ENCODE data around the gene FAM187B.
"Not testable (repeated sequence)": the region's sequence is repeated elsewhere in the genome, so short reads cannot be mapped to it uniquely, and the experiment has no call there.

Gene FAM187B

DNA sequence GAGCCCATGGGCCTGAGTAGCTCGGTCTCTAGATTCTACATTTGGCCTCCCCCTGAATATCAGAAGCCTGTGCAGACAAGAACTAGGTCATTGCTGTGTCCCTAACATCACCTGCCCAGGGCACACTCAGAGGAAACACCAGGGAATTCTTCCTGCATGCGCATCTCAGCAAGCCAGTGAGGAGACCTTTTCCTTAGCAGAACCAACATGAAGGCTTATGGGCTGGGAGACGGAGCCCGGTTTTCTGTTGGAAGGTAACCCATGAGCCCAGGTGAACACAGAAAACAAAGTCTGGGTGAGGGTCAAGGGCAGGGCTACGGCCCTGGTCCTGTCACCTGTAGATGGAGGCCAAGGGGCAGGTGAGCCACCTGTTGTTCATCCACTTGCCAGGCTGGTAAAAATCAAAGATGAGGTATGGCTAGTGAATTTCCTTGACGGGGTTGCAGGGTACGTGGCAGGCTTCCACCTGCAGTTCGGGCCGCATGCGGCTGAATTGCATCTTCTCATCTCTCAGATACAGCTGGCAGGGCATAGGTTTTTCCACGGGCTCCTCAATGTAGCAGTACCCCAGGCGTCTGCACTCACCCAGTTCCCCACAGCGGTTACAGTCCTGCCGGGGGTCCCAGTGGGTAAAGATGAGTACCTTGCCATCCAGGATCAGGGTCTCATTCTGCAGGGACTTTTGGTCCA, 3.6 kb upstream of the FAM187B start:
- no peaks in the 10 kb centered on the region for H3K36me3 ChIP-seq (ENCODE audit: control insufficient read depth in 1 of 2, insufficient read depth in 2 of 2, low read length in 2 of 2)
- no peak overlapping the region for H3K9ac ChIP-seq (ENCODE audit: low read depth in 1 of 2, low read length in 2 of 2)

DNA sequence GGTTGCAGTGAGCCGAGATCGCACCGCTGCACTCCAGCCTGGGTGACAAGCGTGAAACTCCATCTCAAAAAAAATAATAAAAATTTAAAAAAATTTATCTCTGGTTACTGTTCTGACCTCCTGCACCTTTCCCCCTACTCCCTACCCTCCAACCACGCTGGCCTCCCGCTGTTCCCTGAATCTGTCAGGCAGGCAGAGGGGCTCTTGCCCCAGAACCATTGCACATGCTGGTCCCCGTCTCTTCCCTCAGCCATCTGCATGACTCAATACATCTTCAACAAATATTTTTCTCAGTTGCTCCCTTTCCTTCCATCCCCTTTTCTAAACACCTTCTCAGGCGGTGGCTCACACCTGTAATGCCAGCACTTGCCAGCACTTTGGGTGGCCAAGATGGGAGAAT, 1.1 kb upstream of the FAM187B start:
- Histone ChIP-seq H3K4me3 (ENCODE audit: low read depth in 1 of 2, low read length in 2 of 2) (no peak overlapping the region), H3K27me3 (ENCODE audit: control insufficient read depth in 1 of 2, insufficient read depth in 2 of 2, low read length in 2 of 2) (no peaks in the 10 kb centered on the region), H3K27ac (ENCODE audit: low read depth, low read length) (no peak overlapping the region), H3K36me3 (ENCODE audit: control insufficient read depth in 1 of 2, insufficient read depth in 2 of 2, low read length in 2 of 2) (no peaks in the 10 kb centered on the region), H3K9me3 (ENCODE audit: control insufficient read depth in 1 of 2, low read length in 2 of 2) (no peaks in the 10 kb centered on the region), H3K4me1 (ENCODE audit: control insufficient read depth in 1 of 2, insufficient read depth in 2 of 2, low read length in 2 of 2) (peaks cover 0 to 7% of the 10 kb centered on the region in 2 donors), H3K9ac (ENCODE audit: low read depth in 1 of 2, low read length in 2 of 2) (no peak overlapping the region)

More for the DNA sequence above, 3.6 kb upstream of the FAM187B start:
- Histone ChIP-seq H3K4me3 (ENCODE audit: low read depth in 1 of 2, low read length in 2 of 2) (no peak overlapping the region), H3K4me1 (ENCODE audit: control insufficient read depth in 1 of 2, insufficient read depth in 2 of 2, low read length in 2 of 2) (peaks cover 0 to 3% of the 10 kb centered on the region in 2 donors), H3K27me3 (ENCODE audit: control insufficient read depth in 1 of 2, insufficient read depth in 2 of 2, low read length in 2 of 2) (no peaks in the 10 kb centered on the region), H3K9me3 (ENCODE audit: control insufficient read depth in 1 of 2, low read length in 2 of 2) (no peaks in the 10 kb centered on the region), H3K27ac (ENCODE audit: low read depth, low read length) (no peak overlapping the region)

DNA sequence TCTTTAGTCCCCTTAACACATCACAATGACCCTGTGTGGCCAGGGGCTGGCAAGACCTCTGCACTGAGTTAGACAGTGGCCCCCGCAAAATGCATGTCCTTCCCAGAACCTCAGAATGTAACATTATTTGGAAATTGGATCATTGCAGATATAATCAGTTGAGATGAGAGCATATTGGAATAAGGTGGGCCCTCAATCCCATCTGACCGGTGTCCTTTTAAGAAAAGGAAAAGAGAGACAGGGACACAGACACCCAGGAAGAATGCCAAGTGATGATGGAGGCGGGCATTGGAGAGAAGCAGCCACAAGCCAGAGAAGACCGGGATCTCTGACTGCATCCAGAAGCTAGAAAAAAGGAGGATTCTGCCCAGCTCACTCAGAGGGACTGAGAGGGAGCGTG, 1.8 kb downstream of the FAM187B start:
- no peaks in the 10 kb centered on the region for H3K9me3 ChIP-seq (ENCODE audit: control insufficient read depth in 1 of 2, low read length in 2 of 2)
- H3K36me3 ChIP-seq (ENCODE audit: control insufficient read depth in 1 of 2, insufficient read depth in 2 of 2, low read length in 2 of 2): no peaks in the 10 kb centered on the region
- no peak overlapping the region for H3K9ac ChIP-seq (ENCODE audit: low read depth in 1 of 2, low read length in 2 of 2)
- H3K27me3 ChIP-seq (ENCODE audit: control insufficient read depth in 1 of 2, insufficient read depth in 2 of 2, low read length in 2 of 2): no peaks in the 10 kb centered on the region
- no peak overlapping the region for H3K4me3 ChIP-seq (ENCODE audit: low read depth in 1 of 2, low read length in 2 of 2)
- no peak overlapping the region for H3K27ac ChIP-seq (ENCODE audit: low read depth, low read length)
- H3K4me1 ChIP-seq (ENCODE audit: control insufficient read depth in 1 of 2, insufficient read depth in 2 of 2, low read length in 2 of 2): peaks cover 4 to 5% of the 10 kb centered on the region in 2 donors

DNA sequence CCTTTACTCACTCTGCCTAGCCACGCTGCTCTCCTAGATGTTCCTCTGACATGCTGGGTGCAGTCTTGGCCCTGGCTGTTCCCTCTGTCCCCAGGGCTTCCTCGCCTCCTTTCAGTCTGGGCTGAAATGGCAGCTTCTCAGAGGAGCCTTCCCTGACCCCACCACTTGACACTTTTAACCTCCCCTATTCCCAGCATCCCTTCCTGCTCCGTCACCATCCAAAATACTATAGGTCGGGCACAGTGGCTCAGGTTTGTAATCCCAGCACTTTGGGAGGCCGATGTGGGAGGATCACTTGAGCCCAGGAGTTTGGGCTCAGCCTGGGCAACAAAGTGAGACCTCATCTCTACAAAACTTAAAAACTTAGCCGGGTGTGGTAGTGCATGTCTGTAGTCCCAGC, 2.6 kb downstream of the FAM187B start:
- no peaks in the 10 kb centered on the region for H3K36me3 ChIP-seq (ENCODE audit: control insufficient read depth in 1 of 2, insufficient read depth in 2 of 2, low read length in 2 of 2)
- H3K9ac ChIP-seq (ENCODE audit: low read depth in 1 of 2, low read length in 2 of 2): no peak overlapping the region
- no peak overlapping the region for H3K4me3 ChIP-seq (ENCODE audit: low read depth in 1 of 2, low read length in 2 of 2)
- no peaks in the 10 kb centered on the region for H3K27me3 ChIP-seq (ENCODE audit: control insufficient read depth in 1 of 2, insufficient read depth in 2 of 2, low read length in 2 of 2)
- H3K9me3 ChIP-seq (ENCODE audit: control insufficient read depth in 1 of 2, low read length in 2 of 2): no peaks in the 10 kb centered on the region
- no peak overlapping the region for H3K27ac ChIP-seq (ENCODE audit: low read depth, low read length)
- H3K4me1 ChIP-seq (ENCODE audit: control insufficient read depth in 1 of 2, insufficient read depth in 2 of 2, low read length in 2 of 2): peaks cover 4 to 5% of the 10 kb centered on the region in 2 donors

DNA sequence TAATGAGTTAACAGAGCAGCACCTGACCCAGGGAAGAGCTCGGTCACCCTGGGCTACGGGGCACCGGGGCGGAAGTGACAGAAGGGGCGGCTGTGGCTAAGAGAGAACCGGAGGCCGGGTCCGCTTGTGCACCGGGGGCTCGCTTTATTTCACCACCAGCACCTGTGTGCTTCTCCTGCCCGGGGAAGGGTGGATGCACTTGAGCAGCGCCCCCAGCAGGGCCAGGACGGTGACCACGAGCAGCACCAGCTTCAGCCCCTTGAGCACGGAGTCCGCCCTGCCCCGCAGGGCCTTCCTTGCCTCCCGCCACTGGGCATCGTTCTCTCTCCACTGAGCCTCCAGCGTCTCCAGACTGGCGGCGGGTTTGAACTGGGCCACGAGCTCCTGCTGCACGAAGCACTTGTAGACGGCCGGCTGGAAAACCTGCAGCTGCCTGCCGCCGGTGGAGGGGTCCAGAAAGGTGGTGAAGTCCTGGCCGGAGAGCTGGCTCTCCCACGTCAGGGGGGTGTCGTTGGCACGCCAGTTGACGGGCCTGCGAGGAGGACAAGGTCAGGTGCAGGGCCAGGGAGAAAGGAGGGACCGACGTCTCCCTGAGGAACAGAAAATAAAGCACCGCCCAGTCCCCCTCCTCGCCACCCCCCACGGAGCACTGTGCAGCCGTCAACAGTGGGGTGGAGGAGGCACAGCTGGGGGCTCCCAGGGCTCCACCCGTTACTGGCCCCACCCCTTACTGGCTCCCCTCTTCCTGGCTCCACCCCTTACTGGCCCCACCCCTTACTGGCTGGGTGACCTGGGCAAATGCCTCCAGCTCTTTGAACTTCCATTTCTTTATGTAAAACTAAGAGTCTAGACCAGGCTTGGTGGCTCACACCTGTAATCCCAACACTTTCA, 3.6 kb downstream of the FAM187B start:
- Histone ChIP-seq H3K9ac (ENCODE audit: low read depth in 1 of 2, low read length in 2 of 2) (no peak overlapping the region), H3K4me3 (ENCODE audit: low read depth in 1 of 2, low read length in 2 of 2) (no peak overlapping the region), H3K27ac (ENCODE audit: low read depth, low read length) (no peak overlapping the region), H3K36me3 (ENCODE audit: control insufficient read depth in 1 of 2, insufficient read depth in 2 of 2, low read length in 2 of 2) (no peaks in the 10 kb centered on the region), H3K4me1 (ENCODE audit: control insufficient read depth in 1 of 2, insufficient read depth in 2 of 2, low read length in 2 of 2) (peaks cover 9 to 14% of the 10 kb centered on the region in 2 donors), H3K9me3 (ENCODE audit: control insufficient read depth in 1 of 2, low read length in 2 of 2) (no peaks in the 10 kb centered on the region), H3K27me3 (ENCODE audit: control insufficient read depth in 1 of 2, insufficient read depth in 2 of 2, low read length in 2 of 2) (no peaks in the 10 kb centered on the region)

DNA sequence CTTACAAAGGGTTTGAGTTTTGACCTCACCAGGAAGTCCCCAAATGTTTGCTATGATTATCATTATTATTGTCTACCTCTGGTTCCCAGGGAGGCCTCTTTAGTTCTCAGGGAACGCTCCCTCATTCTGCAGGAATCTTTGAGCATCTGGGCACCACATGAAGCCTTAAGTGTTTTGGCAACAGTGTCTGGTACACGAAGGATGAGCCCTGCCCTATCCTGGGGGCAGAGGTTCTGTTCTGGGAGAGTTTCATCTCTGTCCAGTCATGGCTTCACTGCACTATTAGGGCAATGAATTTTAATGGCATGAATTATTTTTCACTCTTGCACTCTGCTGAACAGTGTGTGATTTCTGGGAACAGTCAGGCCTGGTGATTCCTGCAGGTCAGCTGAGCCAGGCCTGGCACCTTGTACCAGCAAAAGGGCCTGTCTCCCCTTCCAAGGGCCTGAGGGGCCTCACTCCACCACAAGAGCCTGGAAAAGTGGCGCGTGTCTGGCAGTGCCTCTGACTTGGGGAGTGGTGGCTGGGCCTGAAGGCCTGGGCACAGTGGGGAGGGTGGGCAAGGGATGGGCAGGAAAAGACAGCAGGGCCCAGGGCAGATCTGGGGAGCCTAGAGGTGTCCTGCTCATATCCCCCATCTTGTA, 4.6 kb downstream of the FAM187B start:
- Histone ChIP-seq H3K4me1 (ENCODE audit: control insufficient read depth in 1 of 2, insufficient read depth in 2 of 2, low read length in 2 of 2) (peaks cover 9 to 14% of the 10 kb centered on the region in 2 donors), H3K27me3 (ENCODE audit: control insufficient read depth in 1 of 2, insufficient read depth in 2 of 2, low read length in 2 of 2) (no peaks in the 10 kb centered on the region), H3K4me3 (ENCODE audit: low read depth in 1 of 2, low read length in 2 of 2) (no peak overlapping the region), H3K9me3 (ENCODE audit: control insufficient read depth in 1 of 2, low read length in 2 of 2) (no peaks in the 10 kb centered on the region), H3K36me3 (ENCODE audit: control insufficient read depth in 1 of 2, insufficient read depth in 2 of 2, low read length in 2 of 2) (no peaks in the 10 kb centered on the region), H3K27ac (ENCODE audit: low read depth, low read length) (no peak overlapping the region), H3K9ac (ENCODE audit: low read depth in 1 of 2, low read length in 2 of 2) (no peak overlapping the region)

DNA sequence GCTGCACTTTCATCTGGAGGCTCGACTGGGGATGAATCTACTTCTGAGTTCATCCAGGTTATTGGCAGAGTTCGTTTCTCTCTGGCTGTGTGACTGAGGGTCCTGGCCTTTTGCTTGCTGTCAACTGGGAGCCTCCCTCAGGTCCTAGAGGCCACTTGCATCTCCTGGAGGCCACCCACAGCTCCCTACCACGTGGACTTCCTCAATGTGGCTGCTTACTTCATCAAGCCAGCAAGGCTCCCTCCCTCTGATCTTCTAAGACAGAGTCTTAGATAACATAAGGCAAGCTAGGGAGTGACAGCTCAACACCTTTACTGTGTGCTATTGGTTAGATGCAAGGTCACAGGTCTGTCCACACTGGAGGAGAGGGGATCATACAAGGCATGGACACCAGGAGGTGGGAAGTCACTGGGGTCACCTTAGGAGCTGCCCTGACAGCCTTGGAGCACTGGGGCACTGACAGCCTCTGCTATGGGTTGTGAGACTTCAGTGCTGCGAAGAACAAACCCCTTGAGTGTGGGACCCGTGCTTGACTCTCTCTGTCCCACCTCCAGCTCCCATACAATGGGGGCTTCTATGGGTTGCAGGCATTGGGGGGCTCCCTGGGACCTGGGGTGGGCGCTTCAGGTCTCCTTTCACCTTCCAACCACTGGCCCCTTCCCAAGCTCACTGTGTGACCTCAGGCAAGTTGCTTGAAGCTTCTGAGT, 5.3 kb downstream of the FAM187B start:
- no peaks in the 10 kb centered on the region for H3K36me3 ChIP-seq (ENCODE audit: control insufficient read depth in 1 of 2, insufficient read depth in 2 of 2, low read length in 2 of 2)
- H3K9ac ChIP-seq (ENCODE audit: low read depth in 1 of 2, low read length in 2 of 2): no peak overlapping the region
- H3K9me3 ChIP-seq (ENCODE audit: control insufficient read depth in 1 of 2, low read length in 2 of 2): no peaks in the 10 kb centered on the region
- no peaks in the 10 kb centered on the region for H3K27me3 ChIP-seq (ENCODE audit: control insufficient read depth in 1 of 2, insufficient read depth in 2 of 2, low read length in 2 of 2)
- H3K27ac ChIP-seq (ENCODE audit: low read depth, low read length): no peak overlapping the region
- peaks cover 9 to 14% of the 10 kb centered on the region in 2 donors for H3K4me1 ChIP-seq (ENCODE audit: control insufficient read depth in 1 of 2, insufficient read depth in 2 of 2, low read length in 2 of 2)
- H3K4me3 ChIP-seq (ENCODE audit: low read depth in 1 of 2, low read length in 2 of 2): no peak overlapping the region

DNA sequence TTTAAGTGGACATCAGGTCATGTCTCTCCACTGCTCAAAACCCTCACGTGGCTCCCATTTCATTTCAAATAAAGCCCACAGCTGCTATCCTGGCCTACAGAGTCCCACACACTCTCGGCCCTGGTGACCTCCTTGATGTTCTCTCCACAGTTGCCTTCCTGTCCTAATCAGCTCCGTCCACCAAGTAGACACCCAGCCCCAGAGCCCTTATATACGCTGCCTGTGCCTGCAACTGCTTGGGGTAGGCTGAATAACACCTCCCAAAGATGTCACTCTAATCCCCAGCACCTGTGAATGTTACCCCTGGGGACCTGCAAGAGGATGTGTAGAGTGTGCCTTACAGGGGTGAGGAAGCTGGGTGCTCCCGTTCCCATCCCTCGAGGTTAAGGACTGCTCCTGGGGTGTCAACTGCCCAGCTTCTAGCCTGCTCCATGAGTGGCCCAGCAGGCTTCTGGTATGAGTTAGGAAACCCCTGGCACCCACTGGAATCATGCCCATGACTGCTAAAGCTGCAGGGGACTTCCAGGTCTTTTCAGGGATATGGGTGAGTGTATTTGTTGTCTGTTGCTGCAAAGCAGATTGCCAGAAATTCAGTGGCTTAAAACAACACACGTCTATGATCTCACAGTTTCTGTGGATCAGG, 6.0 kb downstream of the FAM187B start:
- Histone ChIP-seq H3K9ac (ENCODE audit: low read depth in 1 of 2, low read length in 2 of 2) (no peak overlapping the region), H3K4me3 (ENCODE audit: low read depth in 1 of 2, low read length in 2 of 2) (no peak overlapping the region), H3K27ac (ENCODE audit: low read depth, low read length) (no peak overlapping the region), H3K9me3 (ENCODE audit: control insufficient read depth in 1 of 2, low read length in 2 of 2) (peaks cover 2 to 3% of the 10 kb centered on the region in 2 donors), H3K36me3 (ENCODE audit: control insufficient read depth in 1 of 2, insufficient read depth in 2 of 2, low read length in 2 of 2) (no peaks in the 10 kb centered on the region), H3K4me1 (ENCODE audit: control insufficient read depth in 1 of 2, insufficient read depth in 2 of 2, low read length in 2 of 2) (peaks cover 9 to 14% of the 10 kb centered on the region in 2 donors), H3K27me3 (ENCODE audit: control insufficient read depth in 1 of 2, insufficient read depth in 2 of 2, low read length in 2 of 2) (no peaks in the 10 kb centered on the region)

DNA sequence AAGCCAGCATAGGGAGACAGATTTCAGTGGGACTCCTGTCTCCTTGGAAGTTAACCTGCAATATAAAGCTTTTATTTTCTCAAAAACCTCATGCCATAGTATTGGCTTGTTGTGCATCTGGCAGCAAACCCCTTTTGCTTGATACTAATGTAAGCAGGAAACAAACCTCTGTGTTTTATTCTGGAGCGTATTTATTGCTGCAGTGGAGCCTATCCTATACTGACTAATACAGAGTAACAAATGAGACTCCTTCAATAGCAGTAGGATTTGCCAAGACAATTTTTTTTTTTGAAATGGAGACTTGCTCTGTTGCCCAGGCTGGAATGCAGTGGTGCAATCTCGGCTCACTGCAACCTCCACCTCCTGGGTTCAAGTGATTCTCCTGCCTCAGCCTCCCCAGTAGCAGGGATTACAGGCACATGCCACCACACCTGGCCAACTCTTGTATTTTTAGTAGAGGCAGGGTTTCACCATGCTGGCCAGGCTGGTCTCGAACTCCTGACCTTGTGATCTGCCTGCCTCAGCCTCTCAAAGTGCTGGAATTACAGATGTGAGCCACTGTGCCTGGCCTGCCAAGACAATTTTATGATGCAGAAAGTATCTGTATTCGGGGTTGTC, 7.5 kb downstream of the FAM187B start:
- not testable (repeated sequence) for H3K9me3 ChIP-seq (ENCODE audit: control insufficient read depth in 1 of 2, low read length in 2 of 2); H3K4me3 ChIP-seq (ENCODE audit: low read depth in 1 of 2, low read length in 2 of 2); H3K27ac ChIP-seq (ENCODE audit: low read depth, low read length); H3K27me3 ChIP-seq (ENCODE audit: control insufficient read depth in 1 of 2, insufficient read depth in 2 of 2, low read length in 2 of 2); H3K9ac ChIP-seq (ENCODE audit: low read depth in 1 of 2, low read length in 2 of 2); H3K36me3 ChIP-seq (ENCODE audit: control insufficient read depth in 1 of 2, insufficient read depth in 2 of 2, low read length in 2 of 2)
- peaks cover 9 to 14% of the 10 kb centered on the region in 2 donors for H3K4me1 ChIP-seq (ENCODE audit: control insufficient read depth in 1 of 2, insufficient read depth in 2 of 2, low read length in 2 of 2)

All from duodenal mucosa (tissue), 2 donors.